H9 (cell line): ENCODE measurements around the gene LRIF1. TPM values are rescaled to one million over a fixed set of nuclear protein-coding genes. Genes with fewer than 3 reads are reported as not detected.

Experiments
- DNase-seq: peaks from one replicate; pipeline ENCODE4 v3.0.0-alpha.2; 2017
- H2AFZ ChIP-seq: one replicate; pipeline ENCODE4 v1.6.1; 2013; ENCODE audit warnings: mild to moderate bottlenecking, low read length, control low read depth, moderate library complexity
- H2AK5ac ChIP-seq: 2 replicates; pipeline ENCODE4 v1.6.1; 2013; ENCODE audit warnings: low read length, control low read depth, mixed read lengths; ENCODE audit not compliant: insufficient read length
- H2BK120ac ChIP-seq: one replicate; pipeline ENCODE4 v1.6.1; 2013; ENCODE audit warnings: low read depth, mild to moderate bottlenecking, low read length, control low read depth, inconsistent platforms; ENCODE audit not compliant: poor library complexity, severe bottlenecking
- H2BK12ac ChIP-seq: 2 replicates; pipeline ENCODE4 v1.6.1; 2013; ENCODE audit warnings: low read length, control low read depth, mixed read lengths, low read depth; ENCODE audit not compliant: insufficient read length
- H2BK15ac ChIP-seq: 2 replicates; pipeline ENCODE4 v1.6.1; 2013; ENCODE audit warnings: low read depth, low read length, control low read depth
- H2BK20ac ChIP-seq: one replicate; pipeline ENCODE4 v1.6.1; 2013; ENCODE audit warnings: low read depth, mild to moderate bottlenecking, low read length, control low read depth, inconsistent platforms; ENCODE audit not compliant: poor library complexity, severe bottlenecking
- H2BK5ac ChIP-seq: 2 replicates; pipeline ENCODE4 v1.6.1; 2013; ENCODE audit warnings: low read length, control low read depth, mixed read lengths; ENCODE audit not compliant: insufficient read length
- H3K14ac ChIP-seq: 2 replicates; pipeline ENCODE4 v1.6.1; 2013; ENCODE audit warnings: low read length, control low read depth; ENCODE audit not compliant: insufficient read depth
- H3K18ac ChIP-seq: 2 replicates; pipeline ENCODE4 v1.6.1; 2013; ENCODE audit warnings: low read depth, mild to moderate bottlenecking, mixed read lengths, low read length, control low read depth; ENCODE audit not compliant: insufficient read length
- H3K23ac ChIP-seq: 2 replicates; pipeline ENCODE4 v1.6.1; 2013; ENCODE audit warnings: low read length, control low read depth, mixed read lengths, low read depth; ENCODE audit not compliant: insufficient read length
- H3K23me2 ChIP-seq: 2 replicates; pipeline ENCODE4 v1.6.1; 2013; ENCODE audit warnings: low read depth, mild to moderate bottlenecking, mixed read lengths, low read length, control low read depth; ENCODE audit not compliant: insufficient read length, poor library complexity, severe bottlenecking
- H3K27ac ChIP-seq: 2 replicates; pipeline ENCODE4 v1.5.1; 2013; ENCODE audit warnings: low read length, control low read depth, mixed read lengths, low read depth; ENCODE audit not compliant: insufficient read length
- H3K27me3 ChIP-seq: 2 replicates; pipeline ENCODE4 v1.6.1; 2013; ENCODE audit warnings: low read length, control low read depth, inconsistent platforms; ENCODE audit not compliant: insufficient read depth
- H3K4ac ChIP-seq: 2 replicates; pipeline ENCODE4 v1.6.1; 2013; ENCODE audit warnings: low read depth, mild to moderate bottlenecking, control low read depth, inconsistent platforms, low read length, moderate library complexity
- H3K4me1 ChIP-seq: 2 replicates; pipeline ENCODE4 v1.6.1; 2013; ENCODE audit warnings: low read length, control low read depth, inconsistent platforms; ENCODE audit not compliant: insufficient read depth
- H3K4me2 ChIP-seq: 2 replicates; pipeline ENCODE4 v1.6.1; 2013; ENCODE audit warnings: low read length, control low read depth, mixed read lengths; ENCODE audit not compliant: insufficient read length, insufficient read depth
- H3K56ac ChIP-seq: 2 replicates; pipeline ENCODE4 v1.6.1; 2013; ENCODE audit warnings: low read depth, mild to moderate bottlenecking, mixed read lengths, low read length, control low read depth; ENCODE audit not compliant: insufficient read length
- H3K79me1 ChIP-seq: 2 replicates; pipeline ENCODE4 v1.6.1; 2013; ENCODE audit warnings: low read depth, mild to moderate bottlenecking, moderate library complexity, low read length, control low read depth, inconsistent platforms; ENCODE audit not compliant: insufficient read depth, poor library complexity, severe bottlenecking
- H3K79me2 ChIP-seq: 2 replicates; pipeline ENCODE4 v1.6.1; 2013; ENCODE audit warnings: low read length, control low read depth, inconsistent platforms; ENCODE audit not compliant: insufficient read depth
- H3K9ac ChIP-seq: 2 replicates; pipeline ENCODE4 v1.6.1; 2013; ENCODE audit warnings: low read length, control low read depth, mixed read lengths; ENCODE audit not compliant: insufficient read length; ENCODE audit errors: extremely low read depth
- H3K9me3 ChIP-seq: one replicate; pipeline ENCODE4 v1.6.1; 2013; ENCODE audit warnings: low read depth, low read length, inconsistent platforms; ENCODE audit not compliant: control insufficient read depth
- H3T11ph ChIP-seq: one replicate; pipeline ENCODE4 v1.6.1; 2013; ENCODE audit warnings: mild to moderate bottlenecking, low read length, control low read depth, inconsistent platforms
- H4K20me1 ChIP-seq: one replicate; pipeline ENCODE4 v1.6.1; 2013; ENCODE audit not compliant: control insufficient read depth, insufficient read length, insufficient read depth
- H4K5ac ChIP-seq: 2 replicates; pipeline ENCODE4 v1.6.1; 2013; ENCODE audit warnings: low read depth, mild to moderate bottlenecking, mixed read lengths, low read length, control low read depth; ENCODE audit not compliant: insufficient read length
- H4K8ac ChIP-seq: replicated peaks from 2 replicates; pipeline ENCODE4 v1.6.1; 2013; ENCODE audit warnings: low read length, control low read depth, mixed read lengths, low read depth; ENCODE audit not compliant: insufficient read length
- H4K91ac ChIP-seq: 2 replicates; pipeline ENCODE4 v1.6.1; 2013; ENCODE audit warnings: low read depth, mild to moderate bottlenecking, moderate library complexity, mixed read lengths, low read length, control low read depth; ENCODE audit not compliant: insufficient read length
- H3K27ac Mint-ChIP-seq, 3 experiments: 2 replicates in 2 of 3; 3 replicates in 1 of 3; pipeline ENCODE4 v1.8.0; 2020 to 2021; ENCODE audit warnings: mixed read lengths in 3 of 3, mild to moderate bottlenecking in 1 of 3, moderate library complexity in 1 of 3
- H3K27me3 Mint-ChIP-seq: 2 replicates; pipeline ENCODE4 v1.8.0; 2021; ENCODE audit warnings: low read depth, mild to moderate bottlenecking, moderate library complexity, mixed read lengths
- H3K36me3 Mint-ChIP-seq, 3 experiments: 2 replicates in 2 of 3; 3 replicates in 1 of 3; pipeline ENCODE4 v1.8.0; 2020 to 2021; ENCODE audit warnings: low read depth in 3 of 3, mixed read lengths in 3 of 3; ENCODE audit not compliant: insufficient read depth in 1 of 3
- H3K4me1 Mint-ChIP-seq, 2 experiments: 2 replicates each; pipeline ENCODE4 v1.8.0; 2020; ENCODE audit warnings: mixed read lengths in 2 of 2
- H3K4me3 Mint-ChIP-seq, 2 experiments: 2 replicates in 1 of 2; 3 replicates in 1 of 2; pipeline ENCODE4 v1.8.0; 2020 to 2021; ENCODE audit warnings: mild to moderate bottlenecking in 2 of 2, mixed read lengths in 2 of 2, moderate library complexity in 1 of 2
- H3K9me3 Mint-ChIP-seq, 2 experiments: 2 replicates in 1 of 2; 3 replicates in 1 of 2; pipeline ENCODE4 v1.8.0; 2020; ENCODE audit warnings: mild to moderate bottlenecking in 2 of 2, mixed read lengths in 2 of 2, moderate library complexity in 1 of 2
- WGBS: extraction: QIAGEN DNeasy Blood & Tissue Kit; methylation state at CpG from one replicate; pipeline ENCODE4 v1.1.7; 2013; ENCODE audit warnings: missing lambda C conversion rate, low lambda C conversion rate, mixed read lengths; ENCODE audit not compliant: insufficient read length; ENCODE audit errors: extremely low coverage; 5-methylcytosine and 5-hydroxymethylcytosine counted together
- total RNA-seq: library from RNA; stranded (reverse); gene quantifications from 2 replicates; pipeline ENCODE4 v1.2.1, GENCODE V29; 2021
- TF ChIP-seq, protein P1 (sequence below): fragments of 200-600 bp; sonication (generic); conservative IDR thresholded peaks from 3 replicates; pipeline ENCODE4 v1.8.0; 2021; ENCODE audit warnings: antibody characterized with exemption, mild to moderate bottlenecking

Gene LRIF1
- total RNA-seq, 1 experiment from 2014 or later = 13.6 TPM

DNA sequence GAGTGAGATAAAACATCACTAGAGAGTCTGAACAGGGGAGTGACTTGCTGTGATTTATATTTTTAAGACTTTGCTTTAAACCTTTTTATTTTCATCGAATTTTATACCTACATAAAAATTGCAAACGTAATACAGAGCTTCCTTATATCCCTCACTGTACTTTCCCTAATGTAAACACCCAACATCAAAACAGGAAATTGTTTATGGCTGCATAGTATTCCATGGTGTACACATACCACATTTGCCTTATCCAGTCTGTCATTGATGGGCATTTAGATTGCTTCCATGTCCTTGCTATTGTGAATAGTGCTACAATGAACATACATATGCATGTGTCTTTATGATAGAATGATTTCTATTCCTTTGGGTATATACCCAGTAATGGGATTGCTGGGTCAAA, 34.8 kb downstream of the LRIF1 start:
- H2BK12ac ChIP-seq = no peak overlapping the region
- no peak overlapping the region for H2BK120ac ChIP-seq
- H4K5ac ChIP-seq = no peak overlapping the region
- no peaks in the 10 kb centered on the region for H3K79me2 ChIP-seq
- no peak overlapping the region for H3K14ac ChIP-seq
- peaks cover 31 to 53% of the 10 kb centered on the region in 2 experiments for H3K9me3 Mint-ChIP-seq
- no peak for DNase-seq
- H3K23me2 ChIP-seq = no peaks in the 10 kb centered on the region
- H2BK20ac ChIP-seq = no peak overlapping the region
- H3K36me3 Mint-ChIP-seq = peaks cover 2 to 3% (median 3%) of the 10 kb centered on the region in 3 experiments; a peak in 3 of 7 replicates
- no peak overlapping the region for H3K23ac ChIP-seq
- peaks cover 3% of the 10 kb centered on the region for H3K27me3 Mint-ChIP-seq
- H3K4me1 Mint-ChIP-seq = peaks cover 2 to 7% of the 10 kb centered on the region in 2 experiments; a peak in 1 of 4 replicates
- H3K27ac ChIP-seq = no peak overlapping the region
- H2BK5ac ChIP-seq = no peak overlapping the region
- H3K79me1 ChIP-seq = no peaks in the 10 kb centered on the region
- H2AFZ ChIP-seq = no peak overlapping the region
- H4K8ac ChIP-seq = no peak overlapping the region
- H3K27ac Mint-ChIP-seq = no peak overlapping the region
- no CpG with 5 or more reads among the region's 2 CpGs for WGBS
- H3K56ac ChIP-seq = no peak overlapping the region
- H3K9ac ChIP-seq = no peak overlapping the region
- H3K4me2 ChIP-seq = no peak overlapping the region
- no peak overlapping the region for H2AK5ac ChIP-seq
- H3K27me3 ChIP-seq = no peaks in the 10 kb centered on the region
- no peaks in the 10 kb centered on the region for H3K9me3 ChIP-seq
- H3K18ac ChIP-seq = no peak overlapping the region
- no peak overlapping the region for H4K91ac ChIP-seq
- no peak overlapping the region for H2BK15ac ChIP-seq
- no peak overlapping the region for H3K4me3 Mint-ChIP-seq
- TF ChIP-seq, protein P1, sequence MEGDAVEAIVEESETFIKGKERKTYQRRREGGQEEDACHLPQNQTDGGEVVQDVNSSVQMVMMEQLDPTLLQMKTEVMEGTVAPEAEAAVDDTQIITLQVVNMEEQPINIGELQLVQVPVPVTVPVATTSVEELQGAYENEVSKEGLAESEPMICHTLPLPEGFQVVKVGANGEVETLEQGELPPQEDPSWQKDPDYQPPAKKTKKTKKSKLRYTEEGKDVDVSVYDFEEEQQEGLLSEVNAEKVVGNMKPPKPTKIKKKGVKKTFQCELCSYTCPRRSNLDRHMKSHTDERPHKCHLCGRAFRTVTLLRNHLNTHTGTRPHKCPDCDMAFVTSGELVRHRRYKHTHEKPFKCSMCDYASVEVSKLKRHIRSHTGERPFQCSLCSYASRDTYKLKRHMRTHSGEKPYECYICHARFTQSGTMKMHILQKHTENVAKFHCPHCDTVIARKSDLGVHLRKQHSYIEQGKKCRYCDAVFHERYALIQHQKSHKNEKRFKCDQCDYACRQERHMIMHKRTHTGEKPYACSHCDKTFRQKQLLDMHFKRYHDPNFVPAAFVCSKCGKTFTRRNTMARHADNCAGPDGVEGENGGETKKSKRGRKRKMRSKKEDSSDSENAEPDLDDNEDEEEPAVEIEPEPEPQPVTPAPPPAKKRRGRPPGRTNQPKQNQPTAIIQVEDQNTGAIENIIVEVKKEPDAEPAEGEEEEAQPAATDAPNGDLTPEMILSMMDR = no peak
- no peak overlapping the region for H3T11ph ChIP-seq
- H3K4me1 ChIP-seq = no peaks in the 10 kb centered on the region
- H3K4ac ChIP-seq = no peak overlapping the region
- H4K20me1 ChIP-seq = no peaks in the 10 kb centered on the region
